Stimulated activated CD8-positive, alpha-beta memory T cell treated with anti-CD3 and anti-CD28 coated beads, Interleukin-12 subunit alpha, Interleukin-12 subunit beta, amount 100 ng/mL, for 4 hours (primary cell): ENCODE measurements around the gene MALL.
"Not testable (repeated sequence)": the region's sequence is repeated elsewhere in the genome, so short reads cannot be mapped to it uniquely, and the experiment has no call there.

Source experiments
- DNase-seq: peaks from one replicate; pipeline ENCODE4 v3.0.0-alpha.2; 2020; ENCODE audit warnings: low read depth

MALL gene

DNA sequence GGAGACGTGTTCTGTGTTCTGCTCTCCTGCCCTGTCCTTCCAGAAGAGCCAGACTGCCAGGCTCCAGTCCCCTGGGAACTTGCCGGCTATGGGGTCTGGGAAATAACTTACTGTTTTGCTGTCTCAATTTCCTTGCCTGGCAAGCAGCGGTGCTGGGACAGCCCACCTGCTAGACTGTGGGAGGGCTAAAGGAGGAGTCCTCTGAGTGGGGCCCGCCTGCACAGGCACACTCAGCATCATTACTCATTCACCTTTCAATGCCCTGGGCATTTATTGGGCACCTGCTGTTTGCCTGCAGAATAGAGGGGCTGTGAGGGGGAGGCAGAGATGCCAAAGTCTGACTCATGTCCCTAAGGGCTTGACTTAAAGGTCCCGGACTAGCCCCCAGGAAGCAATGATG, 65.4 kb downstream of the MALL start:
- not testable (repeated sequence) for DNase-seq

DNA sequence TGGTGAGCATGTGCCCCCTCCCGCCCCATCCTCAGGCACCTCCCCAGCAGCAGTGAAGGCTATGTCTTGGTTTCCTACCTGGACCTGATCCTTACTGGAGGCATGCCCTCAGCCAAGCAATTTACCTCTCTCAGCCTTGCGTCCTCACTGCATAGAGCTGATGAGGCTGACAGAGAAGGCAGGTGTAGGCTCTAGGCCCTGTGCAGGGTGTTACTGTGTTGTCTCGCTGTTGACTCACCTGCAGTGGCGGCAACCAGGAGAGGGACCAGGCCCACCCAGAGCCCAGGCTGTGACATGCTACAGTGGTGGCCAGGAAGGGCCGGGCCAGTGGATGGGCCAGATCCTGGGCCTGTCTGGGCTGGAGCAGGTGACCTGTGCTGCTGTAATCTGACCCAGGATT, 65.9 kb downstream of the MALL start:
- not testable (repeated sequence) for DNase-seq

DNA sequence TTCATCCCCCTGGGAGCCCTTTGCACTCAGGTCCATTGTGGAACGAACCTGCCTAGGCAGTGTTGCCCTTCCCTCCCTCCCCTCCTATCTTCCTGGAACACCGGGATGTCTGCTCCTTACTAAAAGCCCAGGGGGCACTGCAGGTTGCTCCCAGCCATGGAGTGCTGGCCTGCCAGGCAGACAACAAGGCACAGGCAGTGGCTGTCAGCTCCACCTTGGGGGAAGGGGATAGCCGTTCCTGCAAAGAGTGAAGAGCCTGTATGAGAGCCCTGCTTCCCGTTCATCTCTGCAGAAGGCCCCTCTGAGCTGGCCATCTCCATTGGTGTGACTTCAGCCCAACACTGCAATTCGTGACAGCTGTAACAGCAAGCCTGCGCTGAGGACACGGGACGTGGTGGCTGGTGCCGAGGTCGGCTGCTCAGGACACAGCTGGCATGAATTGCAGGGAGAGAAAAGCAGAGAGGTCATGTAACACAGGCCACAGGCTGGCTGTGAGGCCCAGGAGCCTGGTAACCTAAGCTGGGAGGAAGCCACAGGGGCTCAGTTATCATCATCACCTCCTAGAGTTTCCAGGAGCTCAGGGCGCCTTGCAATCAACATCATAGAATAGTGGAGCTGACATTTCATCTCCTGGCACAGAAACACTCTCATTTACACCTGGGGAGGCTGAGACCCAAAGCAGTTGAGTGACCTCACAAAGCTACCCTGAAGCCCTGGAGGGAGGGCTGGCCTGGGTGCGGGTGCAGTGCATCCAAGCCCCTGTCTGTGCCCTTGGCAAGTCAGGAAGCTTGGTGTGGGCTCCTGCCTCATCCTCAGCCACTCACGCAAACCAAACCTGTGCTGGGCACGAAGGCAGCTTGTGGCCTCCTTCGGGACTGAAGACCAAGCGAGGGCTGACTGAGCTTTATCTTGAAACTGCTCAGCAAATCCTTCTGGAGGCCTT, 67.1 kb downstream of the MALL start:
- DNase-seq, result not testable (repeated sequence)

DNA sequence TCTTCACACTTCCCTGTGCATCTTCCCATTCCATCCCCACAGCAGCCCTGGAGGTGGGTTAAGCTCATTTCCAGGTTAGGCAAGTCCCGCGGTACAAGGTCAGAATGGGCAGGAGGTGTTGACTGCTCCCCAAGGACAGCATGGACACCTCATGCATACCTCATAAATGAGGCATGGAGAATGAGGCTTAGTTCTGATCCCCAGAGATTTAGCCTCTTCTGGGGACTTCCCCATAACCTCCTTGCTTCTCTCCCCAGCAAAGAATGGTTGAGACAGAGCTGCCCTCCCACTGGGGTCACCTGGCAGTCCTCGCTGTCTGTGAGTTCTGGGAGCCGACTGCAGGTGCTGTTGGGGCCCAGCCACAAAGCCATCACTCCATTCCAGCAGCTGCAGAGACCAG, 68.4 kb downstream of the MALL start:
- DNase-seq, result not testable (repeated sequence)

DNA sequence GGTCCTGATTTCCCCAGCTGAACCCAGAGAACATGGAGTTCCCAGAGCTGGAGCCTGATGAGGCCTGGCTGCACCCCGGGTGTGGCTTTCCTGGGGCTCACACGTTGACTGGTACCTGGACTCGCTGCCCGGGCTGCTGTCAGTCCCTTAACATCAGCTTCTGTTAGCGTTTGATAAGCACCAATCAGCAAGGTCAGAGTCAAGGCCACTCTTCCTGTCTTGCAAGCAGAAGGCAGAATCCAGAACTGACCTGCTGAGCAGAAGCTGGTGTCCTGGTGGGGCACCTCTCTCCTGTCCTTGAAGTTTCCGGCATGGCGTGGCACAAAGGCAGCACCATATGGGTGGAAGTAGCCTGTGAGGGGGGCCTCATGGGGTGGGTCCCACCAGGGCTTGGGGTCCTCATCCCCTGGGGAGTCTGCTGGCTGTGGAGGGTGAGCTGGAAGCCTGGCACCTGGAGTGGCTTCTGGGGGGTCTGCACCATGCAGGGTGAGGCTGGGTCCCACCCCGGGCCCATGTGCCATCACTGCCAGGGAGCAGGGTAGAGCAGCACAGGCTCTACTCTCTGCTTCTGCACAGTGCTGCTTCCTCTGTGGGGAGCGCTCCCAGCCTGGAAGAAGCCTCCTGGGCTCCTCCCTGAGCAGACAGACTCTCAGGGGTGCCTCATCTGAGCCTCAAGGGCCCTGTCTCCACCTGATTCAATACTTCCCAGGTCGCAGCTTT, 73.5 kb downstream of the MALL start:
- not testable (repeated sequence) for DNase-seq

DNA sequence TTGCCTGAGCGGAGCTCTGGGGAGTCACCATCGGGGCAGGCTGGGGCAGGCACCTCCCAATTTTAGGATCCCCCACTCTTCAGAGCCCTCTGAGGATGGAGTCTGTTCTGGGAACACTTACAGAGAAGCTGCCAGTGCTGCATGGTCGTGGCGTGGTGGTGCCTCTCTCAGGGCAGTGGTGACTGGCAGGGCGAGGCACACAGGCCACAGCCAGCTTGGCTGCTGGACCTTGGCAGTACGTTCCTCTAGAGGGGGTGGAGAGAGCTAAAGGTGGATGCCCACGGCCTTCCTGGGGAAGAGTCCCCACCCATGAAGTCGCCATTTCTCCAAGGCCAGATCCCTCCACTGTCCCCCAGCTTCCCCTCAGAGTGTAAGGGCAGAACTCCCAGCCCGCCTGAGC, 78.3 kb downstream of the MALL start:
- not testable (repeated sequence) for DNase-seq

DNA sequence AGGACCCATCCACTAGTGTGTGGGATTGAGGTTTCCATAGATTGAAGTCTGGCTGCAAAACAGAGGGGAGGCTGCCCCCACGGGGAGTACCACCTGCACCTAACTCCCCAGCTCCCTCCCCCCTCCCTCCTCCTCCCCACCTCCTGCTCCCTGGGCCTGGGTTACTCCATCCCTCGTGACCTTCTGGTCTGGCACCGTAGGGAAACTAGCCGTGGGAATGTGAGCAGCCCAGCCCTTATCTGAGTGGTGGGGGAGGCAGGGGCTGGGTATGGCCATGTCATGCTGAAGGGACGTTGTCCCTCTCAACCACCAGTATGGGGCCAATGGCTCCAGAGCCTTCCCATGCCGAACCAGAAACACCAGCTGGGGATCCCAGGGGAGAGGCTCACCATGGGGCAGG, 80.2 kb downstream of the MALL start:
- not testable (repeated sequence) for DNase-seq

DNA sequence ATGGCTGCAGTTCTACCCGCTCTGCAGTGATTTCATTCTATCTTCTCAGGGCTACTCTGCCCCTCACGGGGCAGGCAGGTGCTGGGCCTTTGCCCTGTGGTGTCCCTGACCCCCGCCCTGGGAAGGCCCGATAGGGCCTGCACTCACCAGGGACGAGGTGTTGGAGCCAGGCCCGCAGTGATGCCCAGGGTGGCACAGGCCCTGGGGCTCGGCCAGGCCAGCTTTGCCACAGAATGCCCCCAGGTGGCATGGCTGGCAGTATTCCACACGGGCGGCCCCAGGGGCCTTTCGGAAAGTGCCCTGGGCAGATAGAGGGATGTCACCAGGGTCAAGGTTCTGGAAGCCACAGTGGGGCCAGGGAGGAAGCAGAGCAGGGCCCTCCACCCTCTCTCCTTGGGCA, 80.7 kb downstream of the MALL start:
- not testable (repeated sequence) for DNase-seq
